HCT116 (cell line): ENCODE data around the gene PTGDS.

ENCODE experiments used
- CEBPB ChIP-seq: IDR thresholded peaks from 2 replicates; pipeline ENCODE4 v1.6.1; 2012; ENCODE audit warnings: low read depth
- EZH2 ChIP-seq: fragments of 200-600 bp; sonication (generic); IDR thresholded peaks from 2 replicates; pipeline ENCODE4 v1.6.1; 2017; ENCODE audit warnings: antibody characterized with exemption, mixed run types
- JUND ChIP-seq: IDR thresholded peaks from 2 replicates; pipeline ENCODE4 v1.6.1; 2012
- POLR2A ChIP-seq: IDR thresholded peaks from 2 replicates; pipeline ENCODE4 v1.7.0; 2011; ENCODE audit warnings: borderline replicate concordance; ENCODE audit not compliant: insufficient read depth, insufficient read length; ENCODE audit errors: extremely low read depth
- POLR2AphosphoS5 ChIP-seq: IDR thresholded peaks from 2 replicates; pipeline ENCODE4 v1.6.1; 2011; ENCODE audit warnings: mild to moderate bottlenecking, low read depth, low read length, moderate library complexity
- RAD21 ChIP-seq: IDR thresholded peaks from 2 replicates; pipeline ENCODE4 v1.6.1; 2012; ENCODE audit warnings: low read depth, mild to moderate bottlenecking
- SP1 ChIP-seq: IDR thresholded peaks from 2 replicates; pipeline ENCODE4 v1.6.1; 2012; ENCODE audit warnings: low read depth
- TCF7L2 ChIP-seq: IDR thresholded peaks from 2 replicates; pipeline ENCODE4 v1.7.0; 2011; ENCODE audit warnings: borderline replicate concordance, inconsistent platforms; ENCODE audit not compliant: insufficient read depth, insufficient read length; ENCODE audit errors: extremely low read depth
- YY1 ChIP-seq: IDR thresholded peaks from 2 replicates; pipeline ENCODE4 v1.6.1; 2011; ENCODE audit warnings: low read length, low read depth, moderate library complexity, mild to moderate bottlenecking; ENCODE audit not compliant: insufficient replicate concordance; ENCODE audit errors: extremely low read depth
- ZFX ChIP-seq: fragments of 450-650 bp; IDR thresholded peaks from 2 replicates; pipeline ENCODE4 v1.6.1; 2017
- TF ChIP-seq, protein P1 (sequence below): IDR thresholded peaks from 2 replicates; pipeline ENCODE4 v1.6.1; 2012
- TF ChIP-seq, protein P2 (sequence below), 3 experiments: fragments of 200-600 bp in 1 of 3; sonication (generic) in 1 of 3; IDR thresholded peaks in 2 of 3; conservative IDR thresholded peaks in 1 of 3; 2 replicates each; pipeline ENCODE4 v1.5.1; 2012 to 2017; ENCODE audit warnings: low read depth in 2 of 3, low read length in 2 of 3, antibody characterized with exemption in 1 of 3, borderline replicate concordance in 1 of 3, control low read depth in 1 of 3, mild to moderate bottlenecking in 1 of 3, mixed read lengths in 1 of 3, mixed run types in 1 of 3, moderate library complexity in 1 of 3; ENCODE audit not compliant: insufficient read depth in 1 of 3
- TF ChIP-seq, protein P3 (sequence below): IDR thresholded peaks from 2 replicates; pipeline ENCODE4 v1.6.1; 2012

DNA sequence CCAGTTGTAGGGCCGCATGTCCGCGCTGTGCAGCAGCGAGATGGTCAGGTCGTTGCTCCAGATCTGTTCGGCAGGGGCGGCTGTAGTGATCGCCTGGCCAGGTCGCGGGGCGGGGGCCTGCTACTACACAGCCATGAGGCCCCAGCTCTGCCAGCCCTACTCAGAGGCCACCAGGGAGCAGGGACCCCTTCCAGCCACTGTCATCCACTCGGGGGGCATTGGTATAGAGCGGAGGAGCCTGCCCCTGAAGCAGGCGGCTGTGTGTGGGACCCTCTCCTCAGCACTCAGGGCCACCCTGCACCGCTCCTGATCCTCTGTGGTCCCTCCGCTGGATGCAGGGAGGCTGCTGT is 34.4 kb upstream of the PTGDS start:
- TF ChIP-seq EZH2 (no peak), JUND (no peak), ZFX (no peak), POLR2A (no peak), CEBPB (no peak), POLR2AphosphoS5 (no peak), RAD21 (no peak), YY1 (no peak), TCF7L2 (no peak), SP1 (no peak)
- TF ChIP-seq, protein P1, sequence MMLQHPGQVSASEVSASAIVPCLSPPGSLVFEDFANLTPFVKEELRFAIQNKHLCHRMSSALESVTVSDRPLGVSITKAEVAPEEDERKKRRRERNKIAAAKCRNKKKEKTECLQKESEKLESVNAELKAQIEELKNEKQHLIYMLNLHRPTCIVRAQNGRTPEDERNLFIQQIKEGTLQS: no peak
- TF ChIP-seq, protein P2, sequence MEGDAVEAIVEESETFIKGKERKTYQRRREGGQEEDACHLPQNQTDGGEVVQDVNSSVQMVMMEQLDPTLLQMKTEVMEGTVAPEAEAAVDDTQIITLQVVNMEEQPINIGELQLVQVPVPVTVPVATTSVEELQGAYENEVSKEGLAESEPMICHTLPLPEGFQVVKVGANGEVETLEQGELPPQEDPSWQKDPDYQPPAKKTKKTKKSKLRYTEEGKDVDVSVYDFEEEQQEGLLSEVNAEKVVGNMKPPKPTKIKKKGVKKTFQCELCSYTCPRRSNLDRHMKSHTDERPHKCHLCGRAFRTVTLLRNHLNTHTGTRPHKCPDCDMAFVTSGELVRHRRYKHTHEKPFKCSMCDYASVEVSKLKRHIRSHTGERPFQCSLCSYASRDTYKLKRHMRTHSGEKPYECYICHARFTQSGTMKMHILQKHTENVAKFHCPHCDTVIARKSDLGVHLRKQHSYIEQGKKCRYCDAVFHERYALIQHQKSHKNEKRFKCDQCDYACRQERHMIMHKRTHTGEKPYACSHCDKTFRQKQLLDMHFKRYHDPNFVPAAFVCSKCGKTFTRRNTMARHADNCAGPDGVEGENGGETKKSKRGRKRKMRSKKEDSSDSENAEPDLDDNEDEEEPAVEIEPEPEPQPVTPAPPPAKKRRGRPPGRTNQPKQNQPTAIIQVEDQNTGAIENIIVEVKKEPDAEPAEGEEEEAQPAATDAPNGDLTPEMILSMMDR (IDR thresholded peaks at IDR 0.05 in 2 of 3, conservative IDR thresholded peaks at IDR 0.05 in 1 of 3; ENCODE audit: borderline replicate concordance in 1 of 3, insufficient read depth in 1 of 3, low read depth in 2 of 3, low read length in 2 of 3): no peak
- TF ChIP-seq, protein P3, sequence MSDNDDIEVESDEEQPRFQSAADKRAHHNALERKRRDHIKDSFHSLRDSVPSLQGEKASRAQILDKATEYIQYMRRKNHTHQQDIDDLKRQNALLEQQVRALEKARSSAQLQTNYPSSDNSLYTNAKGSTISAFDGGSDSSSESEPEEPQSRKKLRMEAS: no peak
